ENCODE measurements around the gene KCND2.
A peak's percentile ranks its signal among the peaks of the same experiment; 100 is the strongest.

The KCND2 gene

GRCh38 chr7:120332433-120332832, 59.5 kb downstream of the KCND2 start:
- no peak for TF ChIP-seq CTCF (IDR thresholded peaks at IDR 0.05; ENCODE audit: low read depth, low read length, missing control alignments)
- no peak overlapping the region for H3K4me3 ChIP-seq (ENCODE audit: low read depth, low read length)
- no peak for DNase-seq (ENCODE audit: low read depth)

- H3K4me3 ChIP-seq (ENCODE audit: low read depth, low read length) = no peak overlapping the region
- peak; percentile 7 for DNase-seq (ENCODE audit: low read depth)
- no peak for TF ChIP-seq CTCF (IDR thresholded peaks at IDR 0.05; ENCODE audit: low read depth, low read length, missing control alignments)
Measured at GRCh38 chr7:120334475-120334874, 61.5 kb downstream of the KCND2 start.

GRCh38 chr7:120337308-120337907, 64.4 kb downstream of the KCND2 start:
- H3K4me3 ChIP-seq (ENCODE audit: low read depth, low read length) = no peak overlapping the region
- TF ChIP-seq CTCF (IDR thresholded peaks at IDR 0.05; ENCODE audit: low read depth, low read length, missing control alignments) = peak; percentile 58

GRCh38 chr7:120344276-120344675, 71.3 kb downstream of the KCND2 start:
- TF ChIP-seq CTCF (IDR thresholded peaks at IDR 0.05; ENCODE audit: low read depth, low read length, missing control alignments) = no peak
- DNase-seq (ENCODE audit: low read depth) = no peak
- no peak overlapping the region for H3K4me3 ChIP-seq (ENCODE audit: low read depth, low read length)

More at GRCh38 chr7:120337308-120337907, 64.4 kb downstream of the KCND2 start:
- no peak for DNase-seq (ENCODE audit: low read depth)

GRCh38 chr7:120353171-120353570, 80.2 kb downstream of the KCND2 start:
- no peak for TF ChIP-seq CTCF (IDR thresholded peaks at IDR 0.05; ENCODE audit: low read depth, low read length, missing control alignments)
- no peak overlapping the region for H3K4me3 ChIP-seq (ENCODE audit: low read depth, low read length)
- DNase-seq (ENCODE audit: low read depth) = no peak

GRCh38 chr7:120360918-120361317, 87.9 kb downstream of the KCND2 start:
- peak; percentile 36 for DNase-seq (ENCODE audit: low read depth)
- no peak overlapping the region for H3K4me3 ChIP-seq (ENCODE audit: low read depth, low read length)
- no peak for TF ChIP-seq CTCF (IDR thresholded peaks at IDR 0.05; ENCODE audit: low read depth, low read length, missing control alignments)

GRCh38 chr7:120363414-120363813, 90.4 kb downstream of the KCND2 start:
- DNase-seq (ENCODE audit: low read depth) = no peak
- H3K4me3 ChIP-seq (ENCODE audit: low read depth, low read length) = no peak overlapping the region
- no peak for TF ChIP-seq CTCF (IDR thresholded peaks at IDR 0.05; ENCODE audit: low read depth, low read length, missing control alignments)
